H1 (cell line): Measurements from ENCODE around the gene ARHGAP15. TPM values are rescaled to one million over a fixed set of nuclear protein-coding genes. Genes with fewer than 3 reads are reported as not detected.

ENCODE experiments used
- CTCF ChIA-PET: fragments of 300-600 bp; sonication (Branson Sonifier 250); formaldehyde crosslinking; loops from one replicate; lab custom pipeline; 2021; ENCODE audit not compliant: partially characterized antibody; lab: Charles Lee
- POLR2A ChIA-PET: fragments of 300-600 bp; sonication (Branson Sonifier 250); formaldehyde crosslinking; loops from one replicate; lab custom pipeline; 2021; ENCODE audit warnings: inconsistent platforms; ENCODE audit not compliant: partially characterized antibody; lab: Charles Lee
- DNase-seq, 2 experiments: peaks; one replicate each; pipeline versions ENCODE4 v3.0.0 to v3.0.0-alpha.2; 2010 to 2022; ENCODE audit warnings: low spot score in 2 of 2, low read depth in 1 of 2, mixed read lengths in 1 of 2
- FAIRE-seq: peaks from 2 replicates; lab custom pipeline; 2011; peaks lifted over from hg19 to GRCh38; lab: Jason Lieb, UNC
- H2AFZ ChIP-seq: 2 replicates; pipeline ENCODE4 v1.8.1; 2012; ENCODE audit warnings: low read length, inconsistent platforms
- H2AK5ac ChIP-seq: 2 replicates; pipeline ENCODE4 v1.6.1; 2013; ENCODE audit warnings: low read depth, low read length
- H2BK120ac ChIP-seq: replicated peaks from 2 replicates; pipeline ENCODE3; 2013; ENCODE audit warnings: low read depth, low read length, inconsistent platforms
- H2BK12ac ChIP-seq: 2 replicates; pipeline ENCODE4 v1.6.1; 2013; ENCODE audit warnings: low read depth, low read length
- H2BK15ac ChIP-seq: 2 replicates; pipeline ENCODE4 v1.6.1; 2013; ENCODE audit warnings: low read length
- H2BK20ac ChIP-seq: 2 replicates; pipeline ENCODE4 v1.6.1; 2013; ENCODE audit warnings: low read length
- H2BK5ac ChIP-seq: 2 replicates; pipeline ENCODE4 v1.6.1; 2013; ENCODE audit warnings: low read depth, low read length
- H3K14ac ChIP-seq: 2 replicates; pipeline ENCODE4 v1.6.1; 2013; ENCODE audit warnings: inconsistent platforms; ENCODE audit not compliant: insufficient read length
- H3K18ac ChIP-seq: 2 replicates; pipeline ENCODE4 v1.6.1; 2013; ENCODE audit warnings: low read length; ENCODE audit errors: extremely low read depth
- H3K23ac ChIP-seq: 2 replicates; pipeline ENCODE4 v1.6.1; 2013; ENCODE audit warnings: inconsistent platforms; ENCODE audit not compliant: insufficient read length
- H3K23me2 ChIP-seq: 2 replicates; pipeline ENCODE4 v1.6.1; 2013; ENCODE audit warnings: low read depth, low read length
- H3K27ac ChIP-seq: 2 replicates; pipeline ENCODE4 v1.6.1; 2011; ENCODE audit warnings: low read depth, low read length, inconsistent platforms
- H3K27me3 ChIP-seq, 4 experiments: replicated peaks in 1 of 4; 1 replicate in 1 of 4; 2 replicates in 3 of 4; pipeline versions ENCODE4 v1.6.1 to v1.8.1; 2011 to 2013; ENCODE audit warnings: low read length in 3 of 4, mild to moderate bottlenecking in 3 of 4, inconsistent platforms in 2 of 4, mixed read lengths in 2 of 4, moderate library complexity in 1 of 4; ENCODE audit not compliant: control insufficient read depth in 3 of 4, insufficient read depth in 3 of 4; ENCODE audit errors: extremely low read depth in 1 of 4
- H3K36me3 ChIP-seq, 4 experiments: 2 replicates each; pipeline versions ENCODE4 v1.6.1 to v1.8.1; 2011 to 2013; ENCODE audit warnings: mild to moderate bottlenecking in 4 of 4, low read length in 3 of 4, moderate library complexity in 2 of 4, control low read depth in 1 of 4, inconsistent platforms in 1 of 4; ENCODE audit not compliant: insufficient read depth in 4 of 4, control insufficient read depth in 2 of 4
- H3K4ac ChIP-seq: replicated peaks from 2 replicates; pipeline ENCODE3; 2013; ENCODE audit warnings: low read length, low read depth, mixed read lengths, inconsistent platforms; ENCODE audit not compliant: insufficient read length
- H3K4me1 ChIP-seq, 4 experiments: replicated peaks in 1 of 4; 1 replicate in 1 of 4; 2 replicates in 3 of 4; pipeline versions ENCODE4 v1.6.1 to v1.8.1; 2011 to 2013; ENCODE audit warnings: low read length in 3 of 4, inconsistent platforms in 2 of 4, mixed read lengths in 1 of 4; ENCODE audit not compliant: insufficient read depth in 4 of 4, control insufficient read depth in 3 of 4
- H3K4me2 ChIP-seq, 2 experiments: 2 replicates each; pipeline versions ENCODE4 v1.6.1 to v1.8.1; 2011 to 2013; ENCODE audit warnings: low read depth in 2 of 2, low read length in 2 of 2, control low read depth in 1 of 2, inconsistent platforms in 1 of 2, mild to moderate bottlenecking in 1 of 2; ENCODE audit not compliant: insufficient read depth in 1 of 2
- H3K4me3 ChIP-seq, 4 experiments: fragments of 200-600, 300-600 bp in 1 of 4; sonication (generic), shearing (Covaris generic), sonication (Bioruptor Twin) in 1 of 4; 2 replicates each; pipeline versions ENCODE4 v1.5.1 to v1.8.1; 2011 to 2016; ENCODE audit warnings: low read length in 4 of 4, low read depth in 3 of 4, control low read depth in 2 of 4, inconsistent platforms in 2 of 4, mild to moderate bottlenecking in 2 of 4, mixed read lengths in 1 of 4, moderate library complexity in 1 of 4; ENCODE audit not compliant: insufficient read depth in 2 of 4; ENCODE audit errors: extremely low read depth in 1 of 4
- H3K56ac ChIP-seq: replicated peaks from 2 replicates; pipeline ENCODE3; 2013; ENCODE audit warnings: low read depth, mild to moderate bottlenecking, mixed read lengths, low read length, inconsistent platforms; ENCODE audit not compliant: insufficient read length
- H3K79me1 ChIP-seq: 2 replicates; pipeline ENCODE4 v1.6.1; 2013; ENCODE audit warnings: low read depth, low read length, control low read depth
- H3K79me2 ChIP-seq, 2 experiments: 2 replicates each; pipeline versions ENCODE4 v1.6.1 to v1.8.1; 2012 to 2013; ENCODE audit warnings: low read length in 2 of 2, mild to moderate bottlenecking in 2 of 2, inconsistent platforms in 1 of 2; ENCODE audit not compliant: insufficient read depth in 2 of 2, control insufficient read depth in 1 of 2
- H3K9ac ChIP-seq, 4 experiments: replicated peaks in 1 of 4; 1 replicate in 1 of 4; 2 replicates in 3 of 4; pipeline versions ENCODE4 v1.6.1 to v1.8.1; 2011 to 2013; ENCODE audit warnings: low read depth in 3 of 4, low read length in 3 of 4, control low read depth in 2 of 4, mild to moderate bottlenecking in 2 of 4, moderate library complexity in 2 of 4, inconsistent platforms in 1 of 4; ENCODE audit errors: extremely low read depth in 1 of 4
- H3K9me3 ChIP-seq, 2 experiments: 2 replicates each; pipeline versions ENCODE4 v1.6.1 to v1.8.1; 2012 to 2013; ENCODE audit warnings: mild to moderate bottlenecking in 2 of 2, moderate library complexity in 2 of 2, control low read depth in 1 of 2, inconsistent platforms in 1 of 2, low read depth in 1 of 2, low read length in 1 of 2, mixed read lengths in 1 of 2; ENCODE audit not compliant: insufficient read depth in 2 of 2
- H4K20me1 ChIP-seq, 2 experiments: replicated peaks in 1 of 2; 2 replicates each; pipeline versions ENCODE3 to v1.8.1; 2011 to 2013; ENCODE audit warnings: inconsistent platforms in 2 of 2, low read length in 2 of 2, mild to moderate bottlenecking in 1 of 2; ENCODE audit not compliant: insufficient read depth in 2 of 2, control insufficient read depth in 1 of 2
- H4K5ac ChIP-seq: 2 replicates; pipeline ENCODE4 v1.6.1; 2013; ENCODE audit warnings: low read length, low read depth, mixed read lengths, inconsistent platforms; ENCODE audit not compliant: insufficient read length
- H4K8ac ChIP-seq: 2 replicates; pipeline ENCODE4 v1.8.0; 2013; ENCODE audit warnings: mild to moderate bottlenecking, moderate library complexity, low read length, inconsistent platforms; ENCODE audit not compliant: insufficient read depth; ENCODE audit errors: extremely low read depth
- H4K91ac ChIP-seq: replicated peaks from 2 replicates; pipeline ENCODE3; 2013; ENCODE audit warnings: low read length, mixed read lengths, inconsistent platforms; ENCODE audit not compliant: insufficient read length
- ASH2L ChIP-seq: fragments of 200-600, 300-600 bp; sonication (generic); IDR thresholded peaks from one replicate; pipeline ENCODE4 v1.7.1; 2017; ENCODE audit warnings: low read length
- CBX8 ChIP-seq: fragments of 300-800, 300-1000 bp; sonication (generic); IDR thresholded peaks from 2 replicates; pipeline ENCODE4 v1.7.1; 2016; ENCODE audit warnings: low read depth, low read length, borderline replicate concordance
- CHD1 ChIP-seq: IDR thresholded peaks from 2 replicates; pipeline ENCODE4 v1.6.1; 2012; ENCODE audit warnings: low read depth, low read length, improper control_type of control experiment
- EP300 ChIP-seq, 2 experiments: IDR thresholded peaks; 1 replicate in 1 of 2; 2 replicates in 1 of 2; pipeline ENCODE4 v1.6.1; 2011 to 2012; ENCODE audit warnings: low read depth in 2 of 2, low read length in 2 of 2, mild to moderate bottlenecking in 2 of 2, borderline replicate concordance in 1 of 2, inconsistent platforms in 1 of 2, moderate library complexity in 1 of 2
- GABPA ChIP-seq: IDR thresholded peaks from 2 replicates; pipeline ENCODE4 v1.6.1; 2011; ENCODE audit warnings: mild to moderate bottlenecking, low read length, moderate library complexity, borderline replicate concordance; ENCODE audit not compliant: insufficient read depth
- POLR2A ChIP-seq, 2 experiments: IDR thresholded peaks; 1 replicate in 1 of 2; 2 replicates in 1 of 2; pipeline ENCODE4 v1.6.1; 2011; ENCODE audit warnings: low read depth in 2 of 2, low read length in 2 of 2, mild to moderate bottlenecking in 2 of 2; ENCODE audit errors: control extremely low read depth in 1 of 2
- POU5F1 ChIP-seq: IDR thresholded peaks from 2 replicates; pipeline ENCODE4 v1.6.1; 2011; ENCODE audit warnings: low read depth, mild to moderate bottlenecking, low read length, moderate library complexity
- WGBS, 2 experiments: shearing (Covaris generic) in 1 of 2; methylation state at CpG; one replicate each; pipeline versions ENCODE4 v1.1.6 to v1.1.7; 2013 to 2015; ENCODE audit warnings: low lambda C conversion rate in 2 of 2, mixed read lengths in 2 of 2, inconsistent platforms in 1 of 2, low coverage in 1 of 2, missing lambda C conversion rate in 1 of 2; ENCODE audit not compliant: insufficient replicate concordance in 2 of 2, insufficient coverage in 1 of 2, insufficient read length in 1 of 2; ENCODE audit errors: extremely low coverage in 1 of 2, missing lambda C conversion rate in 1 of 2; 5-methylcytosine and 5-hydroxymethylcytosine counted together
- polyA plus RNA-seq, 7 experiments: library from polyadenylated mRNA; depleted of rRNA in 3 of 7; stranded (reverse) in 5 of 7; unstranded in 2 of 7; fragments of >200 nt in 5 of 7; fragments of 200-250 nt in 2 of 7; gene quantifications; 1 replicate in 5 of 7; 2 replicates in 1 of 7; 4 replicates in 1 of 7; pipeline versions ENCODE4 v1.2.1 to v1.2.3, GENCODE V29; 2011 to 2013; ENCODE audit warnings: missing spikeins in 2 of 7, mixed read lengths in 2 of 7
- total RNA-seq: library from RNA; stranded (reverse); fragmentation: NEBNext Ultra II Directional; extraction: Animal tissue kit (Norgen Biotek cat#: 25700); gene quantifications from 2 replicates; pipeline ENCODE4 v1.2.1, GENCODE V29; 2021

Gene ARHGAP15
- total and polyA plus RNA-seq, 2 of the 8 experiments (the other 6 are each of a cell fraction or from before 2014, with no cell fraction given) = not detected

DNA sequence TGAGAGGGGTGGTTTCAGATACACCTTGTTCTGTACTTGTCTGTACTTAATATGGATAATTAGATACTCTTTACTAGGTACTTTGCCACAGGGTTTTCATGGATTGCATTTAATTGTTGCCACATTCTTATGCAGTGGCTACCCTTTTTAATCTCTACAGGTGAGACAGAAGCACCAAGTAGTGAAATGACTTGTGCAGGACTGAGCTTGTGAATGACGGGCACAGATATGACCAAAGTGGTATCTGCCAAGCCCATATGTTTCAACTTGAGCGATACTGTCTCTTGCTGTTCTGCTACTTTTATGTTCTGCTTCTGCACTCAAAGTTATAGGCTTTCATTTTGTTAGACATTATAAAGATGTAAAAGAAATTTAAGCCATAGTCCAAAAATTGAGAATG lies 288.2 kb downstream of the ARHGAP15 start:
- H2BK15ac ChIP-seq = no peak overlapping the region
- H3K4me2 ChIP-seq = no peak overlapping the region
- H3K27me3 ChIP-seq = no peaks in the 10 kb centered on the region
- H3K23me2 ChIP-seq = 0 out of 2 replicates have a peak, but pooled peaks cover 1% of the 10 kb centered on the region
- no peak overlapping the region for H3K4ac ChIP-seq
- H3K27ac ChIP-seq = no peak overlapping the region
- no peak overlapping the region for H2AK5ac ChIP-seq
- H2BK12ac ChIP-seq = no peak overlapping the region
- no peaks in the 10 kb centered on the region for H3K9me3 ChIP-seq
- H2BK5ac ChIP-seq = no peak overlapping the region
- DNase-seq = no peak
- no peak overlapping the region for H4K91ac ChIP-seq
- H3K23ac ChIP-seq = no peak overlapping the region
- no peaks in the 10 kb centered on the region for H3K79me1 ChIP-seq
- CTCF ChIA-PET = interaction anchor here (1.4 kb wide), 1 partner anchor 15 kb away, joined by 3 read pairs; no protein-coding TSS in a partner anchor
- H4K8ac ChIP-seq = no peak overlapping the region
- H3K36me3 ChIP-seq = no peaks in the 10 kb centered on the region
- no peak overlapping the region for H2BK20ac ChIP-seq
- no peak overlapping the region for H3K56ac ChIP-seq
- no peak overlapping the region for H2BK120ac ChIP-seq
- H3K14ac ChIP-seq = no peak overlapping the region
- no peaks in the 10 kb centered on the region for H3K4me1 ChIP-seq
- H3K79me2 ChIP-seq = no peaks in the 10 kb centered on the region
- no peak overlapping the region for H4K5ac ChIP-seq
- H4K20me1 ChIP-seq = no peaks in the 10 kb centered on the region
- WGBS, 2 experiments = 86% methylated on average over 2 of the region's 2 CpGs; no CpG with 5 or more reads in 1 of the 2 experiments
- H3K18ac ChIP-seq = no peak overlapping the region
- no peak overlapping the region for H2AFZ ChIP-seq
- no peak overlapping the region for H3K4me3 ChIP-seq
- no peak for TF ChIP-seq POU5F1
- TF ChIP-seq EP300 (IDR thresholded peaks at IDR 0.05; ENCODE audit: borderline replicate concordance in 1 of 2, low read depth in 2 of 2, low read length in 2 of 2) = no peak
- TF ChIP-seq CHD1 = no peak
- no peak for TF ChIP-seq CBX8
- no peak for TF ChIP-seq POLR2A (IDR thresholded peaks at IDR 0.05; ENCODE audit: control extremely low read depth in 1 of 2, low read depth in 2 of 2, low read length in 2 of 2)
- no peak for TF ChIP-seq ASH2L
- TF ChIP-seq GABPA = no peak
- TF ChIP-seq, all 59 proteins: peak for 0
- POLR2A ChIA-PET = no interaction called here
- no peak overlapping the region for H3K9ac ChIP-seq
- no peak for FAIRE-seq
